IgD-negative memory B cell (primary cell): ENCODE results near the gene UBE2E2. TPM values are rescaled to one million over a fixed set of nuclear protein-coding genes. Genes with fewer than 3 reads are reported as not detected.

Experiments
- H3K27ac Mint-ChIP-seq, 3 donors: one replicate each; pipeline ENCODE4 v1.8.0; 2020 to 2022; ENCODE audit warnings: mild to moderate bottlenecking in 3 of 3, mixed read lengths in 3 of 3, moderate library complexity in 1 of 3
- H3K27me3 Mint-ChIP-seq: one replicate; pipeline ENCODE4 v1.8.0; 2021; ENCODE audit warnings: mixed read lengths
- H3K36me3 Mint-ChIP-seq: one replicate; pipeline ENCODE4 v1.8.0; 2020; ENCODE audit warnings: mild to moderate bottlenecking, mixed read lengths
- H3K4me1 Mint-ChIP-seq, 3 donors: one replicate each; pipeline ENCODE4 v1.8.0; 2020 to 2022; ENCODE audit warnings: mixed read lengths in 3 of 3, mild to moderate bottlenecking in 1 of 3
- H3K4me3 Mint-ChIP-seq, 4 donors: one replicate each; pipeline ENCODE4 v1.8.0; 2020 to 2022; ENCODE audit warnings: mild to moderate bottlenecking in 4 of 4, mixed read lengths in 4 of 4, moderate library complexity in 3 of 4
- H3K9me3 Mint-ChIP-seq, 3 donors: one replicate each; pipeline ENCODE4 v1.8.0; 2020 to 2021; ENCODE audit warnings: mixed read lengths in 3 of 3, mild to moderate bottlenecking in 1 of 3
- polyA plus RNA-seq: library from polyadenylated mRNA; unstranded; fragments of 300-500 nt; fragmentation: Illumina TruSeq; gene quantifications from one replicate; pipeline ENCODE4 v1.2.3, GENCODE V29; 2021

Gene UBE2E2
- polyA plus RNA-seq, 1 donor from 2014 or later: 59.8 TPM

GRCh38 chr3:23372285-23372684 is 169.2 kb downstream of the UBE2E2 start:
- Mint-ChIP-seq H3K36me3 (no peaks in the 10 kb centered on the region), H3K4me1 (peaks cover 15 to 40% (median 31%) of the 10 kb centered on the region in 3 donors), H3K9me3 (no peaks in the 10 kb centered on the region), H3K27me3 (no peaks in the 10 kb centered on the region), H3K4me3 (no peak overlapping the region), H3K27ac (no peak overlapping the region)

- H3K4me1 Mint-ChIP-seq: peaks cover 8 to 68% (median 33%) of the 10 kb centered on the region in 3 donors
- H3K27ac Mint-ChIP-seq: no peak overlapping the region
These were observed 173.6 kb downstream of the UBE2E2 start for GRCh38 chr3:23376516-23377248.

GRCh38 chr3:23377928-23378672 is 175.0 kb downstream of the UBE2E2 start:
- H3K27me3 Mint-ChIP-seq: no peaks in the 10 kb centered on the region
- peaks cover 0 to 4% (median 2%) of the 10 kb centered on the region in 3 donors for H3K9me3 Mint-ChIP-seq
- H3K36me3 Mint-ChIP-seq: peaks cover 4% of the 10 kb centered on the region
- H3K27ac Mint-ChIP-seq: no peak overlapping the region
- H3K4me1 Mint-ChIP-seq: peaks cover 7 to 61% (median 31%) of the 10 kb centered on the region in 3 donors
- H3K4me3 Mint-ChIP-seq: peak overlapping the region in 2 of 4 donors; percentile 74 to 76

More at GRCh38 chr3:23376516-23377248, 173.6 kb downstream of the UBE2E2 start:
- Mint-ChIP-seq H3K27me3 (no peaks in the 10 kb centered on the region), H3K36me3 (peaks cover 3% of the 10 kb centered on the region), H3K4me3 (peak overlapping the region in 2 of 4 donors; percentile 37 to 40), H3K9me3 (peaks cover 0 to 4% (median 2%) of the 10 kb centered on the region in 3 donors)

- Mint-ChIP-seq H3K36me3 (peaks cover 4% of the 10 kb centered on the region), H3K4me1 (peaks cover 10 to 37% (median 20%) of the 10 kb centered on the region in 3 donors), H3K9me3 (peaks cover 0 to 4% (median 2%) of the 10 kb centered on the region in 3 donors), H3K27me3 (no peaks in the 10 kb centered on the region), H3K4me3 (no peak overlapping the region), H3K27ac (no peak overlapping the region)
These were observed 180.7 kb downstream of the UBE2E2 start for GRCh38 chr3:23383875-23384274.

- H3K4me3 Mint-ChIP-seq: no peak overlapping the region
- H3K4me1 Mint-ChIP-seq: peaks cover 18 to 40% (median 25%) of the 10 kb centered on the region in 3 donors
- no peaks in the 10 kb centered on the region for H3K27me3 Mint-ChIP-seq
- no peaks in the 10 kb centered on the region for H3K9me3 Mint-ChIP-seq
- peak overlapping the region in 1 of 3 donors; percentile 19 for H3K27ac Mint-ChIP-seq
- H3K36me3 Mint-ChIP-seq: peaks cover 3% of the 10 kb centered on the region
These were observed 182.2 kb downstream of the UBE2E2 start for GRCh38 chr3:23385327-23385726.

GRCh38 chr3:23387286-23387918 is 184.3 kb downstream of the UBE2E2 start:
- no peaks in the 10 kb centered on the region for H3K36me3 Mint-ChIP-seq
- H3K4me3 Mint-ChIP-seq: peak overlapping the region in 1 of 4 donors; percentile 41
- no peaks in the 10 kb centered on the region for H3K9me3 Mint-ChIP-seq
- H3K27ac Mint-ChIP-seq: no peak overlapping the region
- no peaks in the 10 kb centered on the region for H3K27me3 Mint-ChIP-seq
- peaks cover 20 to 37% (median 31%) of the 10 kb centered on the region in 3 donors for H3K4me1 Mint-ChIP-seq

GRCh38 chr3:23389089-23389488 is 186.0 kb downstream of the UBE2E2 start:
- peaks cover 27 to 46% (median 44%) of the 10 kb centered on the region in 3 donors for H3K4me1 Mint-ChIP-seq
- H3K4me3 Mint-ChIP-seq: peak overlapping the region in 1 of 4 donors; percentile 45
- no peaks in the 10 kb centered on the region for H3K36me3 Mint-ChIP-seq
- H3K27me3 Mint-ChIP-seq: no peaks in the 10 kb centered on the region
- H3K27ac Mint-ChIP-seq: no peak overlapping the region
- H3K9me3 Mint-ChIP-seq: no peaks in the 10 kb centered on the region

- H3K36me3 Mint-ChIP-seq: no peaks in the 10 kb centered on the region
- H3K4me1 Mint-ChIP-seq: peaks cover 27 to 50% (median 46%) of the 10 kb centered on the region in 3 donors
- peak overlapping the region in 1 of 4 donors; percentile 45 for H3K4me3 Mint-ChIP-seq
- H3K27ac Mint-ChIP-seq: peak overlapping the region in 1 of 3 donors; percentile 28
- H3K27me3 Mint-ChIP-seq: no peaks in the 10 kb centered on the region
- no peaks in the 10 kb centered on the region for H3K9me3 Mint-ChIP-seq
These were observed 186.6 kb downstream of the UBE2E2 start for GRCh38 chr3:23389686-23390085.

- H3K36me3 Mint-ChIP-seq: no peaks in the 10 kb centered on the region
- H3K27ac Mint-ChIP-seq: peak overlapping the region in 1 of 3 donors; percentile 28
- no peaks in the 10 kb centered on the region for H3K9me3 Mint-ChIP-seq
- peak overlapping the region in 1 of 4 donors; percentile 59 for H3K4me3 Mint-ChIP-seq
- no peaks in the 10 kb centered on the region for H3K27me3 Mint-ChIP-seq
- peaks cover 32 to 50% (median 48%) of the 10 kb centered on the region in 3 donors for H3K4me1 Mint-ChIP-seq
These were observed 187.3 kb downstream of the UBE2E2 start for GRCh38 chr3:23390446-23390845.

GRCh38 chr3:23390989-23391553 is 187.9 kb downstream of the UBE2E2 start:
- Mint-ChIP-seq H3K9me3 (no peaks in the 10 kb centered on the region), H3K27ac (no peak overlapping the region), H3K4me1 (peaks cover 32 to 48% (median 46%) of the 10 kb centered on the region in 3 donors), H3K36me3 (no peaks in the 10 kb centered on the region), H3K4me3 (no peak overlapping the region), H3K27me3 (no peaks in the 10 kb centered on the region)

- Mint-ChIP-seq H3K9me3 (no peaks in the 10 kb centered on the region), H3K27ac (peak overlapping the region in 1 of 3 donors; percentile 31), H3K36me3 (no peaks in the 10 kb centered on the region), H3K4me3 (no peak overlapping the region), H3K27me3 (no peaks in the 10 kb centered on the region), H3K4me1 (peaks cover 17 to 39% (median 35%) of the 10 kb centered on the region in 3 donors)
These were observed 192.0 kb downstream of the UBE2E2 start for GRCh38 chr3:23395115-23395514.

- Mint-ChIP-seq H3K4me3 (no peak overlapping the region), H3K9me3 (no peaks in the 10 kb centered on the region), H3K36me3 (no peaks in the 10 kb centered on the region), H3K27me3 (no peaks in the 10 kb centered on the region), H3K4me1 (peaks cover 16 to 36% (median 34%) of the 10 kb centered on the region in 3 donors), H3K27ac (no peak overlapping the region)
These were observed 193.6 kb downstream of the UBE2E2 start for GRCh38 chr3:23396746-23397145.

GRCh38 chr3:23399221-23399620 is 196.1 kb downstream of the UBE2E2 start:
- no peak overlapping the region for H3K27ac Mint-ChIP-seq
- H3K4me3 Mint-ChIP-seq: no peak overlapping the region

GRCh38 chr3:23402728-23403492 is 199.8 kb downstream of the UBE2E2 start:
- H3K4me3 Mint-ChIP-seq: peak overlapping the region in 1 of 4 donors; percentile 82
- no peaks in the 10 kb centered on the region for H3K27me3 Mint-ChIP-seq
- no peaks in the 10 kb centered on the region for H3K9me3 Mint-ChIP-seq
- no peak overlapping the region for H3K27ac Mint-ChIP-seq
- peaks cover 2% of the 10 kb centered on the region for H3K36me3 Mint-ChIP-seq
- peaks cover 23 to 46% (median 37%) of the 10 kb centered on the region in 3 donors for H3K4me1 Mint-ChIP-seq

More at GRCh38 chr3:23399221-23399620, 196.1 kb downstream of the UBE2E2 start:
- H3K27me3 Mint-ChIP-seq: no peaks in the 10 kb centered on the region
- peaks cover 21 to 35% (median 33%) of the 10 kb centered on the region in 3 donors for H3K4me1 Mint-ChIP-seq
- no peaks in the 10 kb centered on the region for H3K36me3 Mint-ChIP-seq
- H3K9me3 Mint-ChIP-seq: no peaks in the 10 kb centered on the region
